Cardiac muscle cell (in vitro differentiated cells and primary cell): ENCODE data around the gene KCNN4. TPM values are rescaled to one million over a fixed set of nuclear protein-coding genes. Genes with fewer than 3 reads are reported as not detected.

Source experiments
- DNase-seq, 2 donors: peaks; one replicate each; pipeline versions ENCODE4 v3.0.0 to v3.0.0-alpha.2; 2010 to 2017; ENCODE audit warnings: low read depth in 1 of 2, low spot score in 1 of 2
- H3K27ac ChIP-seq: fragments of 200-600 bp; sonication (generic); 2 replicates; pipeline ENCODE4 v1.5.1; 2016
- H3K27me3 ChIP-seq: fragments of 200-600 bp; sonication (generic); 2 replicates; pipeline ENCODE4 v1.6.0; 2016; ENCODE audit warnings: control low read depth
- H3K36me3 ChIP-seq: fragments of 200-600 bp; sonication (generic); 2 replicates; pipeline ENCODE4 v1.5.1; 2016; ENCODE audit warnings: control low read depth
- H3K4me1 ChIP-seq: fragments of 200-600 bp; sonication (generic); 2 replicates; pipeline ENCODE4 v1.8.1; 2017; ENCODE audit warnings: low read depth, mild to moderate bottlenecking, mixed run types
- H3K4me3 ChIP-seq: fragments of 200-600 bp; sonication (generic); 2 replicates; pipeline ENCODE4 v1.5.1; 2016; ENCODE audit warnings: mild to moderate bottlenecking
- H3K9me3 ChIP-seq: fragments of 200-600 bp; sonication (generic); 2 replicates; pipeline ENCODE4 v1.5.1; 2017; ENCODE audit warnings: low read depth, mild to moderate bottlenecking, control low read depth
- CTCF ChIP-seq: IDR thresholded peaks from 2 replicates; pipeline ENCODE4 v1.5.1; 2012; ENCODE audit warnings: low read depth, mild to moderate bottlenecking, low read length
- polyA plus RNA-seq: library from polyadenylated mRNA; unstranded; fragments of >200 nt; fragmentation: Nextera tagmentation; extraction: Ambion mirVana; gene quantifications from 2 replicates; pipeline ENCODE4 v1.2.1, GENCODE V29; 2016
- total RNA-seq: library from RNA; depleted of rRNA; stranded (reverse); fragments of >200 nt; gene quantifications from 2 replicates; pipeline ENCODE4 v1.2.3, GENCODE V29; 2016

The KCNN4 gene
- total and polyA plus RNA-seq, 2 experiments from 2014 or later: 1.5 TPM; not detected in 1

GRCh38 chr19:43748205-43748594, 32.6 kb downstream of the KCNN4 start:
- DNase-seq: no peak
- Histone ChIP-seq H3K27me3 (no peaks in the 10 kb centered on the region), H3K4me1 (no peaks in the 10 kb centered on the region), H3K27ac (no peak overlapping the region), H3K36me3 (peaks cover 19% of the 10 kb centered on the region), H3K4me3 (no peak overlapping the region), H3K9me3 (no peaks in the 10 kb centered on the region)
- no peak for TF ChIP-seq CTCF

- no peak for DNase-seq
- H3K4me3 ChIP-seq: no peak overlapping the region
- H3K36me3 ChIP-seq: peaks cover 22% of the 10 kb centered on the region
- H3K27me3 ChIP-seq: no peaks in the 10 kb centered on the region
- no peaks in the 10 kb centered on the region for H3K9me3 ChIP-seq
- TF ChIP-seq CTCF: no peak
- no peaks in the 10 kb centered on the region for H3K4me1 ChIP-seq
- H3K27ac ChIP-seq: no peak overlapping the region
Measured at GRCh38 chr19:43747557-43748204, 33.1 kb downstream of the KCNN4 start.

GRCh38 chr19:43743059-43743458, 37.7 kb downstream of the KCNN4 start:
- no peak for TF ChIP-seq CTCF
- peak in 1 of 2 donors; percentile 81 for DNase-seq
- Histone ChIP-seq H3K27ac (no peak overlapping the region), H3K4me1 (no peaks in the 10 kb centered on the region), H3K4me3 (no peak overlapping the region), H3K36me3 (peaks cover 42% of the 10 kb centered on the region), H3K9me3 (no peaks in the 10 kb centered on the region), H3K27me3 (no peaks in the 10 kb centered on the region)

GRCh38 chr19:43741075-43741825, 39.5 kb downstream of the KCNN4 start:
- Histone ChIP-seq H3K27ac (no peak overlapping the region), H3K36me3 (peaks cover 48% of the 10 kb centered on the region), H3K27me3 (no peaks in the 10 kb centered on the region), H3K4me1 (no peaks in the 10 kb centered on the region), H3K9me3 (no peaks in the 10 kb centered on the region), H3K4me3 (no peak overlapping the region)
- DNase-seq: no peak
- TF ChIP-seq CTCF: no peak

- no peak overlapping the region for H3K4me3 ChIP-seq
- H3K27ac ChIP-seq: no peak overlapping the region
- no peaks in the 10 kb centered on the region for H3K27me3 ChIP-seq
- H3K4me1 ChIP-seq: no peaks in the 10 kb centered on the region
- no peak for DNase-seq
- H3K9me3 ChIP-seq: no peaks in the 10 kb centered on the region
- no peak for TF ChIP-seq CTCF
- H3K36me3 ChIP-seq: peaks cover 49% of the 10 kb centered on the region
Measured at GRCh38 chr19:43739439-43740235, 41.1 kb downstream of the KCNN4 start.
